CD4-positive, alpha-beta T cell treated with Interleukin-17A for 1 hour (primary cell): ENCODE data around the gene SH3RF3.

Experiments
- DNase-seq: peaks from one replicate; pipeline ENCODE4 v3.0.0-alpha.2; 2020

SH3RF3 gene

DNA sequence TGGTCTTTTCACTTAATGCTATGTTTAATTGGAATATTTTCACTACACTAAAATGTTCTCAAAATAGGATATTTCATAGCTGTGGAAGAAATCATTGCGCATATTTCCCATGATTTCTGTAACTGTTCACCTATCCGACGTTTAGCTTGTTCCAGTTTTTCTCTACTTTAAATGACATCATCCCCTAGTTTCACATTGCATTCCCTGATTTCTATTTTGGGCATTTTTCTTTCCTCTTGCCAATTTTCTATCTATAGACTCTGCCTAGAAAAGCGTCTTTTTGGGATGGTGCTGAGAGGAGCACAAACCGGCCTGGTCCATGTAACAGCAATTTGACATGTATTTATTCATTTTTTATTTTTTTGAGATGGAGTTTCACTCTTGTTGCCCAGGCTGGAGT lies 163.4 kb downstream of the SH3RF3 start:
- no peak for DNase-seq

- no peak for DNase-seq
Observed at GRCh38 chr2:109293663-109294062, 164.7 kb downstream of the SH3RF3 start.

DNA sequence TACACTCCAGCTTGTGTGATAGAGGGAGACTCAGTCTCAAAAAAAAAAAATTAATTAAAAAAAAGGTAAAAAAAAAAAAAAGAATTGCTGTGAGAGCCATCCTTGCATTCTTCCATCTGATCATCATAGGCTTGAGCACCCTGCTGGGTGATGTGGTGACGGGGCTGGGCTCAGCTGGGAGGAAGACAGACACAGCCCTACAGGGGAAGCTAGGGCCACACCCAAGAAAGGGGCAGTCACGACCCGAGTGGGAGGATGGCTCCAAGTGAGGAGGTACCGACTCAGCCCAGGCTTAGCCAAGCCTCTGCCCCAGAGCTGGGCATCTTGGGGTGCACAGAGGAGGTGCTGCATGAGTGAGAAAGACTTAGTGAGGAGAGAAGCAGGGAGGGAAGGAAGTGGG lies 165.5 kb downstream of the SH3RF3 start:
- no peak for DNase-seq

GRCh38 chr2:109295070-109295780 lies 166.2 kb downstream of the SH3RF3 start:
- no peak for DNase-seq

GRCh38 chr2:109295781-109296117 lies 166.7 kb downstream of the SH3RF3 start:
- DNase-seq: no peak

GRCh38 chr2:109297566-109298490 lies 168.8 kb downstream of the SH3RF3 start:
- no peak for DNase-seq

GRCh38 chr2:109298851-109299250 lies 169.8 kb downstream of the SH3RF3 start:
- DNase-seq: no peak

- no peak for DNase-seq
Observed at GRCh38 chr2:109299536-109299935, 170.5 kb downstream of the SH3RF3 start.

DNA sequence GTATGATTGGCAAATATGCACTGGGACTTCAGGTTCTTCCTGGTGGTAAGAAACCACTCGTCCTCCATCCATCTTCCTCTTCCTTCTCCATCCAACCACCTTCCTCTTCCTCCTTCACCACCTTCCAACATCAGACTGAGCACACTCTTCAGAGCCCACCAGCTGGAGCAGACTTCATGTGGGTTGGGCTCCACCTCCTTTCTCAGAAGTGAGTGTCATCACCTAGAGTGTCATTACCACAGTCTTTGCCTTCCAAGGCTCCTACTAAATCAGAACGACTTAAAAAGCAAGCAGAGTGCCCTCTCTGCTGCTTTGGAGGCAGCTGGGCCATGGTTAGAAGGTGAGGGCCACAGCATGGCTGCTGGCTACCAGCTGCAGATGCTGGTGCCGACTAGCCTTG lies 171.6 kb downstream of the SH3RF3 start:
- no peak for DNase-seq

- no peak for DNase-seq
Observed at GRCh38 chr2:109301746-109302145, 172.7 kb downstream of the SH3RF3 start.

DNA sequence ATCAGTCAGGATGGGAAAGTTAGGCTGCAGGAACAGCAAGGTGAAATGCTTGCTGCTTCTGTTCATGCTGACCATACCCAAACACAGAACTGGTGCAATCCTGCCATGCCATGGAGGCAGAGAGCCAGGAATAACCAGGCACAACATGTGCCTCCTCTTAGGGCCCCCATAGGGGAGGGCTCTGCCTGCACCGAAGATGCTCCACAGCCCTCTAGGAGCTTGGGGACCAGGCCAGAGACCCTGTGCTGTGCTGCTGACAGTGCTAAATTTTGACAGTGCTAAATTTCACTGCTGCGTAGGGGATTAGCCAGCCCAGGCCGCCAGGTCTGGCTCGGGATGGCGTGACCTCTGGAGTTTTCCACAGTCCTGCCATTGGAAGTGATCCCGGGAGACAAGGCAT lies 173.3 kb downstream of the SH3RF3 start:
- DNase-seq: no peak

DNA sequence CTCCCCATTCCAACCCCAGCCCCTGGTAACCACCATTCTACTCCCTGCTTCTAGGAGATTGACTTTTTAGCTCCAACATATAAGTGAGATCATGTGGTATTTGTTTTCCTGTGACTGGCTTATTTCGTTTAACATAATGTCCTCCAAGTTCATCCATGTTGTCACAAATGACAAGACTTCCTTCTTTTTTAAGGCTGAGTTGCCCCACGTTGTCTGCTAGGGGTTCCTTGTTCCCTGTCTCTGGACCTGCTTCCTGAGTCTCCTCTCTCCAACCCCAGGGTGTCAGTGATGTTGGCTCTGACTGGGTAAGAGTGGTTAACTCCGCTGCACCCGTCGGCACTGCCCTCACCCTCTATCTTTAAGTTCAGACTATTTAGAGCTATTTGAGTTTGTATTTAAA lies 175.2 kb downstream of the SH3RF3 start:
- DNase-seq: no peak

DNA sequence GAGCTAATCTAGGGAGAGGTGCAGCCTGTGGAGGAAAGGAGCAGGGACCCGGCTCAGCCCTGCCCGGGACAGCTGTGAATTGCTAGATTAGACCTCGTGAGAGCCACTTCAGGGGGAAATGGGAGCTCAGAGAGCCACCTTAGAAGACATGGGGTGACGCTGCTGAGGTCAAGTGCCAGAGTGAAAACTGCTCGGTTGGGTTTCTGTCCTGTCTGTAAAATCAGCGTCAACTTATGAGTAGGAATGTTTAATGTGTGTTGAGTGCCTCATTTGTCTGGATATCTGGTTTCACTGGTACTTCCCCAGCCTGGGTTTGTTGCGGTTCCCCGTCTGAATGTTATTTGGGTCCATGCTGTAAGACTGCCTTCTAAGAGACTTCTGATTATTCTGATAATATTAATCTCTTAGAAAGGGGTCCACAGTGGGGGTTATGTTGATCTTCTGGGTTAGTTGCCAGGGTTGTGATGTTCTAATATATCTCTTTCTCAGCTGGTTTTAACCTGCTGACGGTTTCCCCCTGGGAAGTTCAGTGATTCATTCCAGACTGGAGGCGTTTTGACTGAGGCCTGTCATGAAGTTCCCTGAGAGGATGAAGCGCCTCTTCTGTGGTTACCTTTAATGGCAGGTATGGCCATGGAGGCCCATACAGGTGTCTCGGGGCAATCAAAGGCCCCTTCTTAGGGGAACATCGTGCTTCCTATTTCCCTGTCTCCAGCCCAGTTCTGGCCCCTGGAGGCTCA lies 175.9 kb downstream of the SH3RF3 start:
- no peak for DNase-seq

DNA sequence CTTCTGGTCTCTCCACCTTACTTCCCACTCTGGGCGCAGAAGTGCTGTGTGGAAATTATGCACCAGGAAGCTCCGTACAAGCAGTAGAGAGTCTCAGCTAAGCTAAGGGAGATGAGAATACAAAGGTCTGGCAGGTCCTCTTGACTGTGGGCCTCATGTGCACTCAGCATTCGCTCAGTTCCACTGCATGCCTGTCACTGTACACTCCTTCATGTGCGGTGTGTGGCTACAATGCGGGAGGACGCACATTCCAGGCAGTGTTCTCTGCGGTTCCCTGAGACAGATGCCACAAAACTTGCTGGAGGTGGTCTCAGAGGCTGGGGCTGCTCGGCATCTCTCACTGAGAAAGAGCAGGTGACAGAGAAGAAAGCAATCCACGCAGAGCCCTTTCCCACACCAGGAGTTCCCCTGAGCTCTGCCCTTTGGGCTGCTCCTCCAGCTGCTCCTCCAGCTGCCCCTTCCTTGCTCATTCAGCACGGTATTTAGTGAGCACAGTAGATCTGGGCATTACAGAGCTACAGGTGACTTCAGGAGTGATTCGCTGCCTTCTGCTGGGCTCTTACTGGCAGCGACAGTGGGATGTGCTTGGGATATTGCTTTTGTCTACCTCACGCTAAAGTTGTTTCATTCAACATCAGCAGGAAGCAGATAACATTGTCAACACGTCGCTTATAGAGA lies 176.6 kb downstream of the SH3RF3 start:
- DNase-seq: no peak

DNA sequence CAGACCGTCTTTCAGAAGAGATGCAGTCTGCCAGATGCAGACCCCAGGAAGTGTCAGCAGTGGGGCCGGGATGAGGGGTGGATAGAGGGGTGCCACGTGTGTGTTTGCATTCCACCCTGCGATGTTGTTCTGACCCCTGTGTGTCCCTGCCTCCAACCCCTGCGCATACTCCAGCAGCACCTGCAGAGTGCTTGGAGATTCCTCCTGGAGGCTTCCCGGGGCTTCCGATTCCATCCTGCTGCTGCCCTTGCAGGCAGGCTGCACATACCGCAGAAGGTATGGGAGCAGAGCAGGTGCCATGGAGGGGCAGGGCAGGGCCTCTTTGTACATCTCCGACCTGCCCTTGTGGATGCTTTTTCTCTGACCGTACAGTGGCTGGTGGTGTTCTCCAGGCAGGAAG lies 177.2 kb downstream of the SH3RF3 start:
- no peak for DNase-seq

GRCh38 chr2:109311771-109312170 lies 182.8 kb downstream of the SH3RF3 start:
- DNase-seq: no peak

GRCh38 chr2:109312902-109313301 lies 183.9 kb downstream of the SH3RF3 start:
- DNase-seq: no peak

- DNase-seq: no peak
Observed at GRCh38 chr2:109313343-109313742, 184.3 kb downstream of the SH3RF3 start.

DNA sequence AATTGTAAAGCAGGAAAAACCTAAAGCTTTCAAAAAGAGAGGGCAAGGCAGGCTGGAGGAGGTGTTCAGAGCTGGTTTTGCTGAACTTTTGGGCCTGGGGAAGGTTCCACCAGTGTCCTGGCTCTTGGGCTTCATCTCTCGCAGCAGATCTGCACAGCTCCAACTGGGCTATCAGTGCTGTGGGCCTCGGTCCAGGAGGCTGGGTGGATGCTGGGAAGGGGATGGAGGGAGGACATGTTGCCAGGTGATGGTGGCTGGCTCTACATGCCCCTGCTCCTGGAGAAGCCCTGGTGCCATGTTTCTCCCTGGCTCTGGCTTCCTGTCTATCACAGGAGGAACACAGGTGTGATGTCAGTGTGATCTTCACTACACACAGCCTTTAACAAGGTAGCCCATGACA lies 187.1 kb downstream of the SH3RF3 start:
- no peak for DNase-seq

- no peak for DNase-seq
Observed at GRCh38 chr2:109317471-109318095, 188.6 kb downstream of the SH3RF3 start.

DNA sequence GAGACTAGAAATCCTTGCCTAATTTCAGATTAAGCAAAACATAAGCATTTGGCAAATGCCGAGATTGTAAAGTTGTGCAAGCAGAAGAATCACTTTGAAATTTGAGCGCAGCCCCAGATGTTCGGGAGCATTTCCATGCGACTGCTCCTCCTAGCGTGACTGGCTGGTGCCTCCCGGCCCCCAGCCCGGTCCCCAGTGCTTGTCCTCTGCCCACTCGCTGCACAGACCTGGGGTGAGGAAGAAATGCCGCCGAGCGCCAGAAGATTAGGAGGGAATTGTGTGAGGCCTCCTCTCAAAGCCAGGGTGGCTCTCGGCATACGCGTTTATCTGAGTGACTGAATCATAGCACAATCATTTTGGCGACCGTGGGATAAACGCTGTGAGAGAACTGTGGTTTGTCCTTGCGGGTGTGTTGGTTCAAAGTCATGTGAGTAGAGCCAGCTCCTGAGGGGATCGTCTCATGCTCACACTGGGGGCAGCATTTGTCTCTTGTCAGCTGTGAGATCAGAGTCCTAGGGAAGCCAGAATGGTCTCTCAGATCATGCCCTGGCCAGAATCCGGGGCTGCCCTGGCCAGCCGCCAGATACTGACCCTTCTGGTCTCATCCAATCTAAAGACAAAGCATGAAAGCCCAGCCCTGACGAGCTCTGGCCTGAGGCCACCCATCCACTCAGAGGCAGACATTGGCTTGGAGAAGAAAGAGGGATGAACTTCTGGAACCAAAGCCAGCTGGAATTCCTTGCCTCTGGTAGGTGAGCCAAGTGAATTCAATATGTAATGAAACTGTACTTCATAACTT lies 189.3 kb downstream of the SH3RF3 start:
- DNase-seq: no peak

- DNase-seq: no peak
Observed at GRCh38 chr2:109318949-109319342, 189.9 kb downstream of the SH3RF3 start.
